ENCODE results near the gene MYOZ3. TPM values are rescaled to one million over a fixed set of nuclear protein-coding genes. Genes with fewer than 3 reads are reported as not detected.

The MYOZ3 gene
- total RNA-seq, 4 donors from 2014 or later, result 0.17 to 1.2 (median 0.46) TPM; not detected in 1

DNA sequence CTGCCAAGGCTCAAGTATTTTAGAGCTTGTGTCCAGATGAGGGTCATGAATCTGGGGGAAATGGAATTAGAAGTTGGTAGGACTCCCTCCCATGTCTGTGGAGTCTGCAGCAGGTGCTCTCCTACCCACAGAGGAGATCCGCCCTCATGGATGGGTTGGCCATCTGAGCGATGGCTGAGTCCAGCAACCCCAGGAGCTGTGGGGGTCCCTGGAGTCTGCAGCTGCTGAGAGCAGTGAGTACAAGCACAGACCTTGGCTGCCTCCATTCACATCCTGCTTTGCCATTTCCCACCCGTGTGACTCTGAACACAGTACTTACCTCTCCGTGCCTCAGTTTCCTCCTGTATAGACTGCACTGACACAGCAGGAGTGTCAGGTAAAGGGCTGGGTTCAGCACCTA is 46.4 kb upstream of the MYOZ3 start:
- Histone ChIP-seq H3K9me3 (no peaks in the 10 kb centered on the region), H3K4me1 (peaks cover 97 to 100% (median 99%) of the 10 kb centered on the region in 4 donors), H3K27ac (replicated peaks in 1 of 4) (peak overlapping the region; percentile 36 to 86 (median 78)), H3K27me3 (no peaks in the 10 kb centered on the region), H3K4me3 (no peak overlapping the region), H3K36me3 (no peaks in the 10 kb centered on the region)
- intact Hi-C loops (cut with DNase I), result no loop called here
- 81% methylated on average over 3 of the region's 4 CpGs for WGBS
- no peak for DNase-seq (ENCODE audit: extremely low spot score)
- TF ChIP-seq EP300 (IDR thresholded peaks at IDR 0.05), result no peak
- TF ChIP-seq POLR2AphosphoS5 (IDR thresholded peaks at IDR 0.05), result no peak
- no peak for TF ChIP-seq POLR2A (IDR thresholded peaks at IDR 0.05; ENCODE audit: low read depth)
- TF ChIP-seq, protein P1, sequence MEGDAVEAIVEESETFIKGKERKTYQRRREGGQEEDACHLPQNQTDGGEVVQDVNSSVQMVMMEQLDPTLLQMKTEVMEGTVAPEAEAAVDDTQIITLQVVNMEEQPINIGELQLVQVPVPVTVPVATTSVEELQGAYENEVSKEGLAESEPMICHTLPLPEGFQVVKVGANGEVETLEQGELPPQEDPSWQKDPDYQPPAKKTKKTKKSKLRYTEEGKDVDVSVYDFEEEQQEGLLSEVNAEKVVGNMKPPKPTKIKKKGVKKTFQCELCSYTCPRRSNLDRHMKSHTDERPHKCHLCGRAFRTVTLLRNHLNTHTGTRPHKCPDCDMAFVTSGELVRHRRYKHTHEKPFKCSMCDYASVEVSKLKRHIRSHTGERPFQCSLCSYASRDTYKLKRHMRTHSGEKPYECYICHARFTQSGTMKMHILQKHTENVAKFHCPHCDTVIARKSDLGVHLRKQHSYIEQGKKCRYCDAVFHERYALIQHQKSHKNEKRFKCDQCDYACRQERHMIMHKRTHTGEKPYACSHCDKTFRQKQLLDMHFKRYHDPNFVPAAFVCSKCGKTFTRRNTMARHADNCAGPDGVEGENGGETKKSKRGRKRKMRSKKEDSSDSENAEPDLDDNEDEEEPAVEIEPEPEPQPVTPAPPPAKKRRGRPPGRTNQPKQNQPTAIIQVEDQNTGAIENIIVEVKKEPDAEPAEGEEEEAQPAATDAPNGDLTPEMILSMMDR (IDR thresholded peaks at IDR 0.05), result no peak

DNA sequence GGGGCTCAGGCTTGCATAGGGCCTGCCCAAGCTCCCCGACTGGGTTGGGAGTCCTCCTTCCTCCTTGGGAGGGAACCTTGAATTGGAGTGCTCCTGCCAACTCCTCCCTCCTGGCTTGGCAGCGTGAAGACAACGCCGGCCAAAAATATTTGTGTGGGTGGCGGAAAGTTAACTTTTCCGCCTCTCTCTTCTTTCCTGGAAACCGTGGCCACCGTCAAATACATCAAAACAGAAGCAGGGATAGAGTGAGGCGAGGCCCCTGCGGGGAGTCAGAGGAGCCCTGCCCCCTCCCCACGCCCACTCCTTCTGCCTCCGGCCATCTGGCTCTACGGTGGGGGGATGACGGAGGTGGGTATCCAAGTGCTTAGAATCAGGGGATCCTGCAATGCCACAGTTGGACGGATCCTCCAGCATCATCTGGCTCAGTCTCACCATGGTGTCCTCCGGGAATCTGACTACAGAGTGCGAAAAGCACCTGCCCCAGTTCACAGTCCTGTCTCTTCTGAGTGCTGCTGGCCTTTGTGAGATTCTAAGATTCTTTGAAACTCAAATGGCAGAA is 45.8 kb upstream of the MYOZ3 start:
- Histone ChIP-seq H3K4me3 (peak overlapping the region in 1 of 4 donors; percentile 16), H3K27ac (replicated peaks in 1 of 4) (peak overlapping the region; percentile 36 to 86 (median 78)), H3K36me3 (no peaks in the 10 kb centered on the region), H3K4me1 (peaks cover 97 to 100% (median 98%) of the 10 kb centered on the region in 4 donors), H3K9me3 (no peaks in the 10 kb centered on the region), H3K27me3 (no peaks in the 10 kb centered on the region)
- 10% methylated on average over 14 of the region's 17 CpGs for WGBS
- no peak for TF ChIP-seq POLR2A (IDR thresholded peaks at IDR 0.05; ENCODE audit: low read depth)
- TF ChIP-seq POLR2AphosphoS5 (IDR thresholded peaks at IDR 0.05), result peak; percentile 40 to 45
- DNase-seq (ENCODE audit: extremely low spot score), result no peak
- intact Hi-C loops (cut with DNase I), result no loop called here

DNA sequence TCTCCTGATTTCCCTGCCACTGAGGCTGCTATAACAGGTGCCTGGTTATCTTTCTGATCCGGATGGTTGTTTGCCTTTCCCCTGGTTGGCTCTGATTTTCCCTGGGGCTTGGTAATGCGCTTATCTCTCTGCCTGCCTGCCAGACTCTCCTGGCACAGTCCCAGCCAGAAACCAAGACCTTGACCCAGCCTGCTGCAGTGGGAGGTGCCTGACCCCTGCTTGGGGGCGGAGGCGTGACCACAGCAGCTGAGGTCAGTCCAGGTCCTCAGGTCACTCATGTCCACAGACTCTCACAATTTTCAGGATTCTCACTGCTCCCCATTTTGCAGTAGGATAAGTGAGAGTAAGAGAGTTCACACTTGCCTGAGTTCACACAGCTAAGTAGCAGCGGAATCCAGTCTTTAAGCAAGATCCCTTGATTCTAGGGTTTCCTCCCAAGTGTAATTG is 45.0 kb upstream of the MYOZ3 start:
- no peaks in the 10 kb centered on the region for H3K36me3 ChIP-seq
- H3K27ac ChIP-seq (replicated peaks in 1 of 4), result peak overlapping the region in 3 of 4 donors; percentile 70 to 86 (median 85)
- TF ChIP-seq, protein P1 (IDR thresholded peaks at IDR 0.05), result no peak
- TF ChIP-seq EP300 (IDR thresholded peaks at IDR 0.05), result no peak
- TF ChIP-seq POLR2A (IDR thresholded peaks at IDR 0.05; ENCODE audit: low read depth), result no peak
- TF ChIP-seq POLR2AphosphoS5 (IDR thresholded peaks at IDR 0.05), result no peak
- no peak for DNase-seq (ENCODE audit: extremely low spot score)
- no peaks in the 10 kb centered on the region for H3K9me3 ChIP-seq
- intact Hi-C loops (cut with DNase I), result no loop called here
- H3K4me3 ChIP-seq, result no peak overlapping the region
- peaks cover 89 to 95% (median 94%) of the 10 kb centered on the region in 4 donors for H3K4me1 ChIP-seq
- WGBS, result 76% methylated on average over 5 of the region's 5 CpGs
- no peaks in the 10 kb centered on the region for H3K27me3 ChIP-seq

DNA sequence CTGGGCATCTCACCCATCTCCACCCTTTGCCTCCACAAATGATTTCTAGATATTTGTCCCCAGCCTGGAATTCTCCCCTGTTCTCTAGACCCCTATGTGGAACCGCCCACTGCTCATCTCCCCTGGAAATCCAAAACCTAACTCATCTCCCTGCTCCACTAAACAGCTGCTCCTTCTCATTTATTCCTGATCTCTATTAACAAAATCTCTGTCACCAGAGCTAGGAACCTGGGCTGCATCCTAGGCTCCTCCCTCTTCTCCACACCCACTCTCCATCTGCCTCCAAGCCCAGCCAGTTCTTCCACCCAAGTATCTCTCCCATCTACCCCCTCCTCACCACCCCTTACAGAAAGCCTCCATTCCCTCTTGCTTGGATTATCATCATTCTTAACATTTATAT is 44.5 kb upstream of the MYOZ3 start:
- no peak for TF ChIP-seq EP300 (IDR thresholded peaks at IDR 0.05)
- TF ChIP-seq, protein P1 (IDR thresholded peaks at IDR 0.05), result no peak
- no peak for TF ChIP-seq POLR2AphosphoS5 (IDR thresholded peaks at IDR 0.05)
- TF ChIP-seq POLR2A (IDR thresholded peaks at IDR 0.05; ENCODE audit: low read depth), result no peak
- H3K4me1 ChIP-seq, result peaks cover 84 to 93% (median 90%) of the 10 kb centered on the region in 4 donors
- no peaks in the 10 kb centered on the region for H3K36me3 ChIP-seq
- DNase-seq (ENCODE audit: extremely low spot score), result no peak
- no peaks in the 10 kb centered on the region for H3K27me3 ChIP-seq
- 86% methylated on average over 1 of the region's 1 CpG for WGBS
- no peaks in the 10 kb centered on the region for H3K9me3 ChIP-seq
- intact Hi-C loops (cut with DNase I), result no loop called here
- no peak overlapping the region for H3K4me3 ChIP-seq
- H3K27ac ChIP-seq (replicated peaks in 1 of 4), result peak overlapping the region in 3 of 4 donors; percentile 70 to 86 (median 85)

DNA sequence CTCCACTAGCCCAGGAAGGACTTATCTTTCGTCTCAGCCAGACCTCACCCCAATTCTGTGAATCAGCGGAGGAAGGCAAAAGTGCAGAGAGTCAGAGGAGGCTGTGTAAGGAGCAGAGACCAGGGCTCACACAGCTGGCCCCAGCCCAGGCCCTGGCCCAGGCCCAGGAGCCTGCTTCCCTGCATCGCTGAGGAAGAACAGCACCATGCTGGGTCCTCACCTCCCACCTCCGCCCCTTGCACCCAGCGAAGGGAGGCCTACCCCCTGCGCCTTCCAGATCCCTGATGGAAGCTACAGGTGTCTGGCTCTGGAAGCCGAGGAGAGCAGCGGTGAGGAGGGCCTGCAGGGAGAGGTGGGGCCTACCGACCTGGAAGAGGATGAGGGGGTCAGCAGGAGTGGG is 42.9 kb upstream of the MYOZ3 start:
- intact Hi-C loops (cut with DNase I), result no loop called here
- Histone ChIP-seq H3K4me3 (no peak overlapping the region), H3K36me3 (no peaks in the 10 kb centered on the region), H3K27me3 (no peaks in the 10 kb centered on the region), H3K9me3 (no peaks in the 10 kb centered on the region), H3K27ac (replicated peaks in 1 of 4) (peak overlapping the region; percentile 1 to 66 (median 64)), H3K4me1 (peaks cover 71 to 79% (median 76%) of the 10 kb centered on the region in 4 donors)
- 69% methylated on average over 2 of the region's 9 CpGs for WGBS
- DNase-seq (ENCODE audit: extremely low spot score), result no peak
- TF ChIP-seq POLR2AphosphoS5 (IDR thresholded peaks at IDR 0.05) (no peak), POLR2A (IDR thresholded peaks at IDR 0.05; ENCODE audit: low read depth) (no peak), EP300 (IDR thresholded peaks at IDR 0.05) (no peak)
- TF ChIP-seq, protein P1 (IDR thresholded peaks at IDR 0.05), result no peak

Measured in esophagus muscularis mucosa (tissue), 4 donors.